ENCODE data around the gene SORBS2.

Gene SORBS2

GRCh38 chr4:185626798-185627197, 185.2 kb downstream of the SORBS2 start:
- Histone ChIP-seq H4K20me1 (ENCODE audit: insufficient read depth, low read length) (no peaks in the 10 kb centered on the region), H3K4me2 (ENCODE audit: insufficient read depth, low read length) (no peak overlapping the region), H3K4me3 (ENCODE audit: low read depth in 1 of 2, low read length in 2 of 2) (no peak overlapping the region), H3K79me2 (ENCODE audit: insufficient read depth, low read length) (no peaks in the 10 kb centered on the region), H3K36me3 (ENCODE audit: insufficient read depth, low read length) (no peaks in the 10 kb centered on the region), H3K9me3 (ENCODE audit: insufficient read depth, low read length, severe bottlenecking) (no peaks in the 10 kb centered on the region), H3K27me3 (ENCODE audit: insufficient read depth, low read length, poor library complexity) (no peaks in the 10 kb centered on the region), H3K27ac (ENCODE audit: low read length) (no peak overlapping the region), H3K9ac (ENCODE audit: low read depth, low read length) (no peak overlapping the region), H3K4me1 (ENCODE audit: insufficient read depth, low read length) (no peaks in the 10 kb centered on the region), H2AFZ (ENCODE audit: low read depth, low read length) (no peak overlapping the region)
- ATAC-seq (ENCODE audit: insufficient read depth, low read depth) (no peak), DNase-seq (no peak)
- TF ChIP-seq EZH2 (IDR thresholded peaks at IDR 0.05; ENCODE audit: borderline replicate concordance, low read depth, low read length, severe bottlenecking) (no peak), CTCF (IDR thresholded peaks at IDR 0.05; ENCODE audit: borderline replicate concordance, extremely low read depth, low read length, poor library complexity, severe bottlenecking) (no peak)

- H3K27ac ChIP-seq (ENCODE audit: low read length), result no peak overlapping the region
- H3K4me3 ChIP-seq (ENCODE audit: low read depth in 1 of 2, low read length in 2 of 2), result no peak overlapping the region
- H4K20me1 ChIP-seq (ENCODE audit: insufficient read depth, low read length), result no peaks in the 10 kb centered on the region
- no peaks in the 10 kb centered on the region for H3K27me3 ChIP-seq (ENCODE audit: insufficient read depth, low read length, poor library complexity)
- DNase-seq (no peak), ATAC-seq (ENCODE audit: insufficient read depth, low read depth) (no peak)
- H2AFZ ChIP-seq (ENCODE audit: low read depth, low read length), result no peak overlapping the region
- TF ChIP-seq CTCF (IDR thresholded peaks at IDR 0.05; ENCODE audit: borderline replicate concordance, extremely low read depth, low read length, poor library complexity, severe bottlenecking) (no peak), EZH2 (IDR thresholded peaks at IDR 0.05; ENCODE audit: borderline replicate concordance, low read depth, low read length, severe bottlenecking) (no peak)
- no peaks in the 10 kb centered on the region for H3K4me1 ChIP-seq (ENCODE audit: insufficient read depth, low read length)
- H3K36me3 ChIP-seq (ENCODE audit: insufficient read depth, low read length), result no peaks in the 10 kb centered on the region
- no peak overlapping the region for H3K4me2 ChIP-seq (ENCODE audit: insufficient read depth, low read length)
- no peaks in the 10 kb centered on the region for H3K9me3 ChIP-seq (ENCODE audit: insufficient read depth, low read length, severe bottlenecking)
- no peaks in the 10 kb centered on the region for H3K79me2 ChIP-seq (ENCODE audit: insufficient read depth, low read length)
- H3K9ac ChIP-seq (ENCODE audit: low read depth, low read length), result no peak overlapping the region
Observed at GRCh38 chr4:185625503-185625902, 186.5 kb downstream of the SORBS2 start.

- DNase-seq, result no peak
- no peaks in the 10 kb centered on the region for H4K20me1 ChIP-seq (ENCODE audit: insufficient read depth, low read length)
- H3K9me3 ChIP-seq (ENCODE audit: insufficient read depth, low read length, severe bottlenecking), result no peaks in the 10 kb centered on the region
- no peaks in the 10 kb centered on the region for H3K27me3 ChIP-seq (ENCODE audit: insufficient read depth, low read length, poor library complexity)
- TF ChIP-seq CTCF (IDR thresholded peaks at IDR 0.05; ENCODE audit: borderline replicate concordance, extremely low read depth, low read length, poor library complexity, severe bottlenecking), result no peak
- no peak for TF ChIP-seq EZH2 (IDR thresholded peaks at IDR 0.05; ENCODE audit: borderline replicate concordance, low read depth, low read length, severe bottlenecking)
- no peak overlapping the region for H3K27ac ChIP-seq (ENCODE audit: low read length)
- H3K4me1 ChIP-seq (ENCODE audit: insufficient read depth, low read length), result no peaks in the 10 kb centered on the region
- ATAC-seq (ENCODE audit: insufficient read depth, low read depth), result no peak
- no peaks in the 10 kb centered on the region for H3K36me3 ChIP-seq (ENCODE audit: insufficient read depth, low read length)
- no peaks in the 10 kb centered on the region for H3K79me2 ChIP-seq (ENCODE audit: insufficient read depth, low read length)
- no peak overlapping the region for H3K9ac ChIP-seq (ENCODE audit: low read depth, low read length)
- no peak overlapping the region for H2AFZ ChIP-seq (ENCODE audit: low read depth, low read length)
- H3K4me2 ChIP-seq (ENCODE audit: insufficient read depth, low read length), result no peak overlapping the region
- no peak overlapping the region for H3K4me3 ChIP-seq (ENCODE audit: low read depth in 1 of 2, low read length in 2 of 2)
Observed at GRCh38 chr4:185624259-185624589, 187.8 kb downstream of the SORBS2 start.

Measured in DND-41 (cell line).